Stimulated activated CD4-positive, alpha-beta T cell treated with anti-CD3 and anti-CD28 coated beads, TNF-alpha, amount 100 ng/mL, for 4 hours (primary cell): ENCODE results near the gene SOHLH1.

Experiments
- DNase-seq, 3 experiments: peaks; one replicate each; pipeline ENCODE4 v3.0.0-alpha.2; 2020; ENCODE audit warnings: low read depth in 3 of 3

Gene SOHLH1

DNA sequence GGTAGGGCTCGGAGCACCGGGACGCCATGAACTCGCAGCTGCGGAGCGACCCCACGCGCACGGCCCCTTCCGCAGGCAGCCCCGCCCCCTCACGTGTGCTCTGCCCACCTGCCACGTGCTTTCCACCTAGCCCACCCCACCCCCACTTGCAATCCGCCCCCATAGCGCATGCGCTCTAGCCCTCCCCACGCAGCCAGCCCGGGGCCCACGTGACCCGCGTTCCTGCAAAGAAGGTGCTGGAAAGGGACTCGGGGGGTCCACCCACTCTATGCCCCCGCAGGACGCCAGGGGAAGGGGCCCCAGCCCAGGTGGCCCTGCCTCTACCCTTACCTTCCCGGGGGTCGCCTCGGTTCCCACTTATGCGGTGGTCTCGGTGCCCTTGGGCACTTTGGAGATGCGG lies at the start of gene SOHLH1:
Gene SOHLH1, minus strand, starts transcription at position 42 of the 400 bp plus-strand sequence. Its CDS starts 14 bp downstream, at position 28.
- DNase-seq, result no peak

DNA sequence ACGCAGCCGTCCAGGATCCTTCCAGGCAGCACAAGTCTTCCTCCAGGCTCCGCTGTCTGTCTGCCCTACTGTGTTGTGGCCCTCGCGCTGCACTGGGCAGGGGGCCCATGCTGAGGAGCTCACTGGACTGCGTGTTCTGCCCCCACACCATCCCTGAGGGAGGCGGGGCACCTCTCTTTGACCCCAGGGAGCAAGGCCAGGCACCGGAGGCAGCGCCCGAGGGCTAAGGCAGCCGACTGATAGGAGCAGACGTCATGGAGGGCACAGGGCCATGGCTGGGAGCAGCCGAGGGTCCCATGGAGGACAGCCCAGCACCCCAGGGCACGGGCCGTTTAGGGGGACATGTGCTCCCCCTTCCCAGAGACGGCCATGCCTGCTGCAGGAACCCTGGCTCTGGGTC lies 49.4 kb upstream of the SOHLH1 start:
- no peak for DNase-seq

- DNase-seq, result no peak
Measured at GRCh38 chr9:135747311-135747710, 48.0 kb upstream of the SOHLH1 start.

DNA sequence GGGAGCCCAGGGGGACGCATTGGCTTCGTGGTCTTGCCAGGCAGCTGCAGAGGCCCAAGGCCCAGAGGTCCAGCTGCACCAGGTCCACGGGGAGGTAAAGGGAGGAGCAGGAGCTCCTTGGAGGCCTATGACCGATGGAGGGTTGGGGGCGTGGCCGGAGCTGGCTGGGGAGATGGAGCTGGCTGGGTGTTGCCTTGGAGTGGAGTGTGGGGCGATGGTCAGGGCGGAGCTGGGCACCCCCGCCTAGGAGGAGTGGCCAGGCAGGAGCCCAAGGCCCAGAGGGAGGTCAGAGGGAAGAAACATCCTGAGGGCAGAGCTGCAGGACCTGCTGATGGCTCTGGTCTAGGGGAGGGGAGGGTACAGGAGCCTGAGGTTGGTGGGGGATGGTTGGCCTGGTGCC lies 47.3 kb upstream of the SOHLH1 start:
- no peak for DNase-seq

DNA sequence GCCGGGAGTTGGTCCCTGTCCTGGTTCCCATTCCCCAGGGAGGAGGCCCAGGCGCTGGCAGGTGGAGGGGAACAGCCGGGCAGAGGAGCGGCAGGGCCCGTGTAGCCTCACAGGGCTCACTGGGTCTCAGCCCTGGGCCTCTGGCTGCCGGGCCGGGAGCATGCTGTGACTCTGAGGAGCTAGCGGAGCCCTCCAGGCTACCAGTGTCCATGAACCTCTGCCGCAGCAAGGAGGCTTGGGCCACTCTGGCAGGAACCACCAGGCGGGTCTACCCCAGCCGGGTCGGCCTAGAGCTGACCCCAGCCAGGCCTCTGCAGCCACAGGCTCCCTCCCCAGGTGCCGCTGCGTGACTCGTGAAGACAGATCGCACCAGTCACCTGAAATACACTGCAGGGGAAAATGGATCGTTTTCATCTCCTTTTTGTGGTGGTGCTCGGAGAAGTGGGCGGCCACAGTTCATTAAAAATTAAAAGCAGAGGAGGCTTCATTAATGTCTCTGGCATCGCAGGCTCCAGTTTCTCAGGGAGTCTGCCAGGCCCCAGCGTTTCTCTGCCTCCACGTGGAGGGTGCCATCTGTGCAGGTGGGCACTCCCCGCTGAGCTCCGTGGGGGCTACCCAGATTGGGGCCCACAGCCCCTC lies 46.5 kb upstream of the SOHLH1 start:
- DNase-seq, result no peak

GRCh38 chr9:135745189-135745588 lies 45.9 kb upstream of the SOHLH1 start:
- no peak for DNase-seq

DNA sequence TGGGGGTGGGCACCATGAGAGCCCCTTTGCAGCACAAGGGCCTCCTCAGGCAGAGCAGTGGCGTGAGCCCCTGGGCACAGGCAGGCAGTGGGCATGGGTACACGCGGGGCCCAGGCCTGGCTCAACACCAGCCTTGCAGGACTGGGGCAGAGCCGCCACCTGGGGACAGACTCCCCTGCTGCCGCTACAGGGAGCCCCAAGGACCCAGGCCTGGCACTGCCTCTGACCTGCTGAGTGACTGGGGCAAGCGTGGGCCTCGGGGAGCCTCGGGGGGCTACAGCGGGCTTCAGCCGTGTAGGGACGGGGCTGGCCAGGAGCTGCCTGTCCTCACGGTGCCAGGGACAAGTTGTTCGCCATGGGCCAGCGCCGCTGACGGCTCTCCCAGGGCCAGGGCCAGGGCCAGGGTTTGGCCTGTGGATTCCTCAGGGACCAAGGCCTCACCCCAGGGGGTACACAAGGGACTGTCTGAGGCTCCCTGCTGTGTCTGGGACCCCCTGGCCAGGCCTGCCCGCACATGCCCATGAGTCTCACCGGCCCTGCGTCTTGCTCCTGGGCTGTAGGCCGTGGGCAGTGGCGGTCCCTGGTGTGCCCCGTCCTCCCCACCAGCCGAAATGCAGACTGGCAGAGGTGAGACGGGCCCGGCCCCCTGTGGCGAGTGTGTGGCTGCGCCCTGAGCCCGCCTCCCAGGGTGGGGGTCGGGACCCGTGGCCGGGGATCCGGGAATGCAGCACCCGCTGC lies 45.2 kb upstream of the SOHLH1 start:
- no peak for DNase-seq

GRCh38 chr9:135743546-135744332 lies 44.5 kb upstream of the SOHLH1 start:
- no peak for DNase-seq

DNA sequence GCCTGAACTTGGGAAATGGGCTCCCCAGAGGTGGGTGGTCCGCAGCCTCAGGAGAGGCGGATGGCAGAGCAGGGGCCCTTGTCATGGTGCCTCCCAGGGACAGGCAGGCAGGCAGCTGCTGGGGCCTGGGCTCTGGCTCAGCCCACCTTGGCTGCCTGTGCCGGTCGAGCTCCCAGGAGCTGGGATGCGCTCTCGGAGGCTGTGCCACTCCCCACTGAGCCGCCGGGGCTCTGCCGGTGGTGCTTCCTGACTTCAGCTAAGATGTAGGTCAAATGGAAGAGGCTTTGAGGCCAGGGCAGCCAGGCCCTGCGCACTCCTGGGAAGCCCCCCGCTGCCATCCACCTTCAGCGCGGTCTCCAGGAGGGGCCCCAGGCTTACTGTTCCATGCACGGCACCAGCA lies 43.7 kb upstream of the SOHLH1 start:
- DNase-seq, result no peak

GRCh38 chr9:135741276-135742219 lies 42.3 kb upstream of the SOHLH1 start:
- no peak for DNase-seq

- no peak for DNase-seq
Measured at GRCh38 chr9:135739271-135740220, 40.3 kb upstream of the SOHLH1 start.

GRCh38 chr9:135737840-135738521 lies 38.7 kb upstream of the SOHLH1 start:
- DNase-seq, result no peak

DNA sequence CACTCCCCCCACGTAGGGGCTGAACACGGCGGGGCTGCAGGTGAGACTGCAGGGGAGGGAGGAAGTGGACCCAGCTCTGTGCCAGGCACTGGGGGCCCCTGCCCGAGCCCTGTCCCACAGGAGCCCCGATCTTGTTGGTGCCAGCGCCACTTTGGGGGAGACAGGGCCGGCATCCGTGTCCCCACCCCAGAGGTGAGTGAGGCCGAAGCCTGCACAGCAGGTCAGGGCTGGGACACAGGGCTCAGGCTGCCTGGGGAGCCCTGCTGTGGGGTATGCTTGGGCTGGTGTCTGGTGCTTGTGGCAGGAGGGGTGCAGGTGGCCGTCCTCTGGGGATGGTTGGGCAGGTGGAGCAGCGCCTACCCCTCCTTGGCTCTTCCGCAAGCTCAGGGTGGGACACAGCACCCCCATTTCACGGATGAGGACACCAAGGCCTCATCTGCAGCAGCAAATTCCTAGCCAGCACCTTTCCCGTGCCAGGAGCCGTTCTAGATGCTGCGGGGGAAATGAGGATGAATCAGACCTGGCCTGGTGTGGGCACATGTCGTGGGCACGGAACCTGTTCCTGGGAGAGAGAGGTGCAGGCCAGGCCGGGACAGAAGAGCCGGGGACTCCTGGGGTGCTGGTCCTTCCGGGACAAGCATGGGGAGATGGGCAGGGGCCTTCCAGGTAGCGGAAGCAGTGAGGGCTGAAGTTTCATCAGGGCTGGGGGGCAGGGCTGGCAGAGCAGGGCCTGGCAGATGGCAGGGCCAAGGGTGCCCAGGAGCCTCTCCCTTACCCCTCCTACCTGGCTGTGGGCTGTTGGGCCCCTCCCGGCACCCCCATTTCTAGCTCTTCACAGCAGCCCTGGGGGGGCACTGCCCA lies 37.9 kb upstream of the SOHLH1 start:
- DNase-seq, result no peak

- no peak for DNase-seq
Measured at GRCh38 chr9:135736272-135736978, 37.1 kb upstream of the SOHLH1 start.

DNA sequence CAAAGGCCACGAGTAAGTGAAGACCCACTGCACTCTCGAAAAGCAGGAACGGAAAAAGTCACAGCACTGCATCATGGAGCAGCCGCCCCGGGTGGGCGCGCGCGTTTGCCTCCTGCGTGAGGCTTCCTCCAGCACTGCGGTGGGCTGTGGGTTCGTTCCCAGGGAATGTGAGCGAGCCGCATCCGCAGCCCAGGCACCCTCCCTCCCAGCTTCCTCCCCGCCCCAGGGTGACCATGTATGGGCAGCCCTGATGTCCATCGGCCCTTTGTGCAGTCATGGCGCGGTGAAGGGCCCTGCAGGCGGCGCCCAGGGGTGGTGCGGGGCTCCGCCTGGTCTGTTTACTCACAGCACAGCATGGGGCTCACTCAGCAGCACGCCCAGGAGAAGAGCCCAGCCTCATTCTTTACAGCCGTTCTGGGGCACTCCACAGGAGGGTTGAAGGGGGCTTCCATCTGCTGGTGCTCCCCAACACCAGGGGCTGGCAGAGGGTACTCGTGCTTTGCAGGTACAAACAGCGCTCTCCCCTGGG lies 35.4 kb upstream of the SOHLH1 start:
- no peak for DNase-seq

DNA sequence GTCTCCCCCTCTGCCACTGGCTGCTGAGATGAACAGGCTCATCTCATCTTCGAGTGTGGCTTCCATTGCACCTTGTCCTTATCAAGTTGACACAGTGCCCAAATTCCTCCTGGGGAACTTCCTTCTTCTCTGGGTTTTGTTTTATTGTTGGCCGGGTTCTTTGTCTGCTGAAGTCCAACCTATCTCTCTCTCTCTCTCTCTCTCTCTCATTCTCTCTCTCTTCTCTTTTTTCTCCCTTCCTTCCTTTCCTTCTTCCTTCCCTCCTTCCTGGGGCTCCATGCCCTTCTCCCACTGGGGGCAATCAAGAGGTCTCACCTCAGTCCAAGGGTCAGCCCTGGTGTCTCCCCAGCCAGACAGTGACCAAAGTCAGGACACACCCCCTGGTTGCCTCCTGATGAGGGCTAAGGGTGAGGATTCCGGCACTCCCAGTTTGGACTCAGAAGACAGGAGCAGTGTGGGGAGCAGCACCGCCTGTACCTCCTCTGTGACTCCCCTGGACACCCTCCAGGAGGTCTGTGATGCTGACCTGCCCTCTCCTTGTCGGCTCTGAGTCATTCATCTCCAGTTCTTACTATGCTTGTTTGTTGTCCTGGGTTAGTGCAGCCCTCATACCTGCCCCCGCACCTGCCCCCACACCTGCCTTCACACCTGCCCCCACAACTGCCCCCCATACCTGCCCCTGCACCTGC lies 33.4 kb upstream of the SOHLH1 start:
- DNase-seq, result no peak

DNA sequence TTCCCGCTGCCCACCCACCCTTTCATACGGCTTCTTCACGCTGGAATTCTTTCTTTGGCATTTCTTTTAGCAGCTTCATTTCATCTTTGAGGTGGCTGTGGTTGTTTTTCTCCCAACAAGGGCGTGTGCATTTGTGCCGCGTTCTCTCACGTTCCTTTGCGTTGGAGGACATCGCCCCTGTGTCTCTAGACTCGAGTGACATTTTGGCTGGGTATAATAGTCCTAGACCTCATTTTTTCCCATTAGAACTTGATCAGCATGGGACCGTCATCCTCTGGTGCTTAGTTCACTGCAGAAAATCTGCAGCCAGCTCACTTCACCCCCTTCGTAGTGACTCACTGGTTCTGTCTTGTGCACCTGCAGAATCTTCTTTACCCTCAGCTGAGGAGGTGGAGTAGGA lies 32.2 kb upstream of the SOHLH1 start:
- no peak for DNase-seq
